ENCODE data around the gene EPB41L4A. TPM values are rescaled to one million over a fixed set of nuclear protein-coding genes. Genes with fewer than 3 reads are reported as not detected.

EPB41L4A gene
- total RNA-seq, 1 donor: 0.72 TPM

DNA sequence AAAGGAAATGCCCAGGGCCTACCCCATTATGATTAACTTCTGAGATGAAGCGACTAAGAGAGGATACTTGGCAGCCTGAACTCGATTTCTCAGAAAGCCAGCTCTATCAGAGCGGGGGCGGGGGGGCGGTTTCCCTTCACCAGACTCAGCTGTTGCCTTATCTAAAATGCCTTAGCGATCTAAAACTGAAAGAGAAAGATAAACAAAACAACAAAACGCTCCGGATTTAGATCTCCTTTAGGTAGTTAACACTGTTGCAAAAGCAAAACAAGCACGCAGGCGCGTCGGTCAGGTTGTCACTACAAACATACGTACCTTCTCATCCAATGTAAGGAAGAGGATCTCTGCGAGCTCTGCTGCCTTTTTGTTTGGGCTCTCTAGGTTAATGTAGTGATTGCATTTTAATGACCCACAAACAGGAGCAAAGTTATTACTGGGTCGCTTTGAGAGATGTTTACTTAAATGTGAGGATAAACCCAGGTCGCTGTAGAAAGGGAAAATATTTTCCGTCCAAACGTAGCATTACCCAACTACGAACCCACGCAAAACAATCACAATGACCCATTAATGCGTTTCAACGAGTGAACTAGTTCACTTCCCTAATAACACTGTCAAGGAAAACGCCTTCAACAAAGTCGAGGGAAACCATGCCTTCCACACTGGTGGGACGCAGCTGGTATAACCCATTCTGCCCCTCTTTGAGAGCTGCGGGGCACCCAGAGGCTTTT lies 982 bp downstream of the EPB41L4A start:
- Histone ChIP-seq H3K4me3 (ENCODE audit: insufficient read depth, low read length) (peak overlapping the region; percentile 55), H3K27ac (ENCODE audit: low read depth, low read length) (no peak overlapping the region), H3K27me3 (ENCODE audit: insufficient read depth, low read length) (peaks cover 35% of the 10 kb centered on the region), H4K20me1 (ENCODE audit: insufficient read depth, low read length) (no peaks in the 10 kb centered on the region), H3K36me3 (ENCODE audit: insufficient read depth, low read length) (no peaks in the 10 kb centered on the region), H3K9me3 (ENCODE audit: low read depth, low read length) (no peaks in the 10 kb centered on the region), H2AFZ (ENCODE audit: low read length) (peak overlapping the region; percentile 6), H3K4me2 (ENCODE audit: insufficient read depth, low read length) (peak overlapping the region; percentile 73), H3K79me2 (ENCODE audit: insufficient read depth, low read length) (no peaks in the 10 kb centered on the region), H3K4me1 (ENCODE audit: insufficient read depth, low read length) (peaks cover 5% of the 10 kb centered on the region)
- TF ChIP-seq, protein P1, sequence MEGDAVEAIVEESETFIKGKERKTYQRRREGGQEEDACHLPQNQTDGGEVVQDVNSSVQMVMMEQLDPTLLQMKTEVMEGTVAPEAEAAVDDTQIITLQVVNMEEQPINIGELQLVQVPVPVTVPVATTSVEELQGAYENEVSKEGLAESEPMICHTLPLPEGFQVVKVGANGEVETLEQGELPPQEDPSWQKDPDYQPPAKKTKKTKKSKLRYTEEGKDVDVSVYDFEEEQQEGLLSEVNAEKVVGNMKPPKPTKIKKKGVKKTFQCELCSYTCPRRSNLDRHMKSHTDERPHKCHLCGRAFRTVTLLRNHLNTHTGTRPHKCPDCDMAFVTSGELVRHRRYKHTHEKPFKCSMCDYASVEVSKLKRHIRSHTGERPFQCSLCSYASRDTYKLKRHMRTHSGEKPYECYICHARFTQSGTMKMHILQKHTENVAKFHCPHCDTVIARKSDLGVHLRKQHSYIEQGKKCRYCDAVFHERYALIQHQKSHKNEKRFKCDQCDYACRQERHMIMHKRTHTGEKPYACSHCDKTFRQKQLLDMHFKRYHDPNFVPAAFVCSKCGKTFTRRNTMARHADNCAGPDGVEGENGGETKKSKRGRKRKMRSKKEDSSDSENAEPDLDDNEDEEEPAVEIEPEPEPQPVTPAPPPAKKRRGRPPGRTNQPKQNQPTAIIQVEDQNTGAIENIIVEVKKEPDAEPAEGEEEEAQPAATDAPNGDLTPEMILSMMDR (IDR thresholded peaks at IDR 0.05; ENCODE audit: extremely low read depth, low read depth, low read length): no peak
- DNase-seq (ENCODE audit: insufficient read length, low spot score, missing footprints): peak; percentile 41

DNA sequence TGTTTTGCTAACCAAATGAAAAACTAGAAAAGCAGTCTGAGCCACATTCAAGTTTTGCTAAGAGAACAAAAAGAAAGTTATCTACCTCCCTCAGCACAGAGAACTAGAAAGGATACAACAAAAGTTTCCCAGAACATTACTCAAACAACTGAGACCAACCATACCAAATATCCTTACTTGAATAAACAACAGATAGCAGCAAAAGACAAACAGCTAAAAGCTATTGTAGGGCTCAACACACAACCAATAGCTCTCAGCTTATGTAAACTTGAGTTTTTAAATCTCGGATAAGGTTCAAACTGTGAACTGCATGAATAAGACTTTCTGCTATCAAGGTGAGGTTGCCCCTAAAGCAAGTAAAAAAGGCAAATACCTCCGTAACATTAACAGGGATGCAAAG lies 3.5 kb downstream of the EPB41L4A start:
- Histone ChIP-seq H3K36me3 (ENCODE audit: insufficient read depth, low read length) (no peaks in the 10 kb centered on the region), H3K27ac (ENCODE audit: low read depth, low read length) (no peak overlapping the region), H2AFZ (ENCODE audit: low read length) (no peak overlapping the region), H3K9me3 (ENCODE audit: low read depth, low read length) (no peaks in the 10 kb centered on the region), H3K27me3 (ENCODE audit: insufficient read depth, low read length) (peaks cover 25% of the 10 kb centered on the region), H3K4me3 (ENCODE audit: insufficient read depth, low read length) (no peak overlapping the region), H3K79me2 (ENCODE audit: insufficient read depth, low read length) (no peaks in the 10 kb centered on the region), H4K20me1 (ENCODE audit: insufficient read depth, low read length) (no peaks in the 10 kb centered on the region), H3K4me1 (ENCODE audit: insufficient read depth, low read length) (peaks cover 5% of the 10 kb centered on the region), H3K4me2 (ENCODE audit: insufficient read depth, low read length) (no peak overlapping the region)
- TF ChIP-seq, protein P1 (IDR thresholded peaks at IDR 0.05; ENCODE audit: extremely low read depth, low read depth, low read length): no peak
- no peak for DNase-seq (ENCODE audit: insufficient read length, low spot score, missing footprints)

DNA sequence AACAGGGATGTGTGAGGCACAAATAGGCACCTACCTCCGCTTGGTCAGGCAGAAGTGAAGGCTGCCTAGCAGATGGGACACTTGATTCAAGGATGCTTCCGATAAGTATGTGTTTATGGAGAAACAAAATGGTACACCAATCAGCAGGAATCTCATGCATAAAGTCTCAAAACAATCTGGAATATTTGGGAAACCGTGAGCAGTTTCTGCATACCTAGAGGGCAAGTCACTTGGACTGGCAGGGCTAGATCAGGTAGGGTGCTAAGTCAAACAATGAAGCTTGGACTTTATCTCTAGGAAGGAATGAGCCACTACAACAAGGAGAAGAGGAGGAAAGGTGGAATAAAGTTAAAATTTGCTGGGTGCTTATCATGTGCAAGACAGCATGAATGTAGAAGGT lies 5.5 kb downstream of the EPB41L4A start:
- no peak overlapping the region for H3K4me2 ChIP-seq (ENCODE audit: insufficient read depth, low read length)
- DNase-seq (ENCODE audit: insufficient read length, low spot score, missing footprints): no peak
- no peak overlapping the region for H2AFZ ChIP-seq (ENCODE audit: low read length)
- no peaks in the 10 kb centered on the region for H3K36me3 ChIP-seq (ENCODE audit: insufficient read depth, low read length)
- TF ChIP-seq, protein P1 (IDR thresholded peaks at IDR 0.05; ENCODE audit: extremely low read depth, low read depth, low read length): no peak
- H3K79me2 ChIP-seq (ENCODE audit: insufficient read depth, low read length): no peaks in the 10 kb centered on the region
- H3K27ac ChIP-seq (ENCODE audit: low read depth, low read length): no peak overlapping the region
- H3K27me3 ChIP-seq (ENCODE audit: insufficient read depth, low read length): peaks cover 9% of the 10 kb centered on the region
- no peaks in the 10 kb centered on the region for H3K9me3 ChIP-seq (ENCODE audit: low read depth, low read length)
- H3K4me3 ChIP-seq (ENCODE audit: insufficient read depth, low read length): no peak overlapping the region
- H4K20me1 ChIP-seq (ENCODE audit: insufficient read depth, low read length): no peaks in the 10 kb centered on the region
- peaks cover 5% of the 10 kb centered on the region for H3K4me1 ChIP-seq (ENCODE audit: insufficient read depth, low read length)

DNA sequence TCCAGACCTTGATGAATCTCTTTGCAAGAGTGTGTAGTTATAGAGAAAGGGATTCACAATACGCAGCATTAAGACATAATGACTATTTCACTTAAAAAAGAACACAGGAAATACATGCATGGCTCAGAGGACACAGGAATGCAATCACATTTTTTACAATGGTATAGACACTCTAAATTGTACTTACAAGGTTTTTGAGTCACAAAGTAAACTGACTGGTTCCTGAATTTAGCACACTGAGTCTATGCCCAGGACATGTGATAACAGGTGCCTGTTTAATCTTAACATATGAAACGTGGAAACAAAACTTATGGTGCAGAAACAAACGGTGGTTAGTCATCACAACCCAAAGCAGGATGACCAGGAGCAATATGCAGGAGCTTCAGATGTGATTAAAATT lies 6.7 kb downstream of the EPB41L4A start:
- H2AFZ ChIP-seq (ENCODE audit: low read length): no peak overlapping the region
- no peaks in the 10 kb centered on the region for H3K36me3 ChIP-seq (ENCODE audit: insufficient read depth, low read length)
- no peak overlapping the region for H3K4me3 ChIP-seq (ENCODE audit: insufficient read depth, low read length)
- no peaks in the 10 kb centered on the region for H3K27me3 ChIP-seq (ENCODE audit: insufficient read depth, low read length)
- H3K27ac ChIP-seq (ENCODE audit: low read depth, low read length): no peak overlapping the region
- no peaks in the 10 kb centered on the region for H3K9me3 ChIP-seq (ENCODE audit: low read depth, low read length)
- H4K20me1 ChIP-seq (ENCODE audit: insufficient read depth, low read length): no peaks in the 10 kb centered on the region
- H3K79me2 ChIP-seq (ENCODE audit: insufficient read depth, low read length): no peaks in the 10 kb centered on the region
- DNase-seq (ENCODE audit: insufficient read length, low spot score, missing footprints): no peak
- H3K4me1 ChIP-seq (ENCODE audit: insufficient read depth, low read length): no peaks in the 10 kb centered on the region
- H3K4me2 ChIP-seq (ENCODE audit: insufficient read depth, low read length): no peak overlapping the region
- TF ChIP-seq, protein P1 (IDR thresholded peaks at IDR 0.05; ENCODE audit: extremely low read depth, low read depth, low read length): no peak
